PC-3 (cell line): ENCODE data around the gene KRTAP10-2.

ENCODE experiments used
- EZH2 ChIP-seq: fragments of 300-600 bp; sonication (generic); IDR thresholded peaks from one replicate; pipeline ENCODE4 v1.6.1; 2017; ENCODE audit warnings: antibody characterized with exemption, mild to moderate bottlenecking, low read length; ENCODE audit not compliant: unreplicated experiment
- EZH2phosphoT487 ChIP-seq: fragments of 300-600 bp; sonication (generic); IDR thresholded peaks from 2 replicates; pipeline ENCODE4 v1.6.1; 2018; ENCODE audit warnings: mild to moderate bottlenecking, antibody characterized with exemption, low read length, borderline replicate concordance
- TF ChIP-seq, protein P1 (sequence below): fragments of 300-600 bp; sonication (generic); conservative IDR thresholded peaks from 2 replicates; pipeline ENCODE4 v1.5.1; 2017; ENCODE audit warnings: antibody characterized with exemption, low read depth, mild to moderate bottlenecking, low read length

DNA sequence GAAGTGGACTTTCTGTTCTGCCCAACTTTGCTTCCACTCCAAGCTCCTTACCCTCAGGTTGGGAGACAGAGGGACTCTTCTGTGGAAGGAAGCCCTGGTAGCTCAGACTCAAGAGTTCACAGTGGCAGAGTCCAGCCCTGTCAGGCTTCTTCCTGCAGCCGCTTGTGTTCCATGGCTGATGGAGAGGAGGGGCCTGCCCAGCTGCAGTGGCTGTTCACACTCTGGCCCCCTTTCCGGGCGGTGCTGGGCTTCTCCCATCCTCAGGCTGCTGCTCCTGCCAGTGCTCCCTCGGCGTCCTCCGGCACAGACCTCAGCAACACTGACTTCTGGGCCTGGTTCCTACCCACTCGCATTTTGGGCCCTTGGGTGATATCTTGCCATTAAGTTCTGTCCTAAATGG is 15.3 kb downstream of the KRTAP10-2 start:
- TF ChIP-seq, protein P1, sequence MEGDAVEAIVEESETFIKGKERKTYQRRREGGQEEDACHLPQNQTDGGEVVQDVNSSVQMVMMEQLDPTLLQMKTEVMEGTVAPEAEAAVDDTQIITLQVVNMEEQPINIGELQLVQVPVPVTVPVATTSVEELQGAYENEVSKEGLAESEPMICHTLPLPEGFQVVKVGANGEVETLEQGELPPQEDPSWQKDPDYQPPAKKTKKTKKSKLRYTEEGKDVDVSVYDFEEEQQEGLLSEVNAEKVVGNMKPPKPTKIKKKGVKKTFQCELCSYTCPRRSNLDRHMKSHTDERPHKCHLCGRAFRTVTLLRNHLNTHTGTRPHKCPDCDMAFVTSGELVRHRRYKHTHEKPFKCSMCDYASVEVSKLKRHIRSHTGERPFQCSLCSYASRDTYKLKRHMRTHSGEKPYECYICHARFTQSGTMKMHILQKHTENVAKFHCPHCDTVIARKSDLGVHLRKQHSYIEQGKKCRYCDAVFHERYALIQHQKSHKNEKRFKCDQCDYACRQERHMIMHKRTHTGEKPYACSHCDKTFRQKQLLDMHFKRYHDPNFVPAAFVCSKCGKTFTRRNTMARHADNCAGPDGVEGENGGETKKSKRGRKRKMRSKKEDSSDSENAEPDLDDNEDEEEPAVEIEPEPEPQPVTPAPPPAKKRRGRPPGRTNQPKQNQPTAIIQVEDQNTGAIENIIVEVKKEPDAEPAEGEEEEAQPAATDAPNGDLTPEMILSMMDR = no peak
- TF ChIP-seq EZH2 = no peak
- no peak for TF ChIP-seq EZH2phosphoT487
